Keratinocyte (primary cell): ENCODE measurements around the gene ZC3H8.

Experiments
- EZH2 ChIP-seq: IDR thresholded peaks from one replicate; pipeline ENCODE4 v1.6.1; 2012; ENCODE audit warnings: inconsistent platforms, mild to moderate bottlenecking, low read length, moderate library complexity
- TF ChIP-seq, protein P1 (sequence below), 3 experiments: IDR thresholded peaks in 1 of 3; conservative IDR thresholded peaks in 1 of 3; optimal IDR thresholded peaks in 1 of 3; 2 replicates in 2 of 3; 3 replicates in 1 of 3; pipeline versions ENCODE3 to v1.5.1; 2011; ENCODE audit warnings: low read length in 3 of 3, mild to moderate bottlenecking in 3 of 3, moderate library complexity in 2 of 3, control low read depth in 1 of 3, inconsistent platforms in 1 of 3; ENCODE audit not compliant: insufficient read depth in 2 of 3; ENCODE audit errors: extremely low read depth in 1 of 3

DNA sequence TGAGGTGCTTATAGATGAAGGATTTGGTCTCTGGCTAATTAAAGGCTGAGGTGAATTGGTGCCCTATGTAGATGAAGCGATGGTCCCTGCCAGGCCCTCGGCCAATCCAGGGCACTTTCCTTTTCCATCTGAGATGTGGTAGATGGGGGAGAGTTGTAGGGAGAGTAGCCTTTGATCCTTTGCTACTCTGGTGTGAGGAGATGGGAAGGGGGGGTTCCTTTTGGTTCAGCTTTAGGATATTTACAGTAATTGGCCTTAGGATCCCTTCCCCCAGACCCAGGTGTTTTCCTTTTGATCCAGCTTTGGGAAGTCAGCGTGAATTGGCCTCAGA is 5.4 kb upstream of the ZC3H8 start:
- TF ChIP-seq, protein P1, sequence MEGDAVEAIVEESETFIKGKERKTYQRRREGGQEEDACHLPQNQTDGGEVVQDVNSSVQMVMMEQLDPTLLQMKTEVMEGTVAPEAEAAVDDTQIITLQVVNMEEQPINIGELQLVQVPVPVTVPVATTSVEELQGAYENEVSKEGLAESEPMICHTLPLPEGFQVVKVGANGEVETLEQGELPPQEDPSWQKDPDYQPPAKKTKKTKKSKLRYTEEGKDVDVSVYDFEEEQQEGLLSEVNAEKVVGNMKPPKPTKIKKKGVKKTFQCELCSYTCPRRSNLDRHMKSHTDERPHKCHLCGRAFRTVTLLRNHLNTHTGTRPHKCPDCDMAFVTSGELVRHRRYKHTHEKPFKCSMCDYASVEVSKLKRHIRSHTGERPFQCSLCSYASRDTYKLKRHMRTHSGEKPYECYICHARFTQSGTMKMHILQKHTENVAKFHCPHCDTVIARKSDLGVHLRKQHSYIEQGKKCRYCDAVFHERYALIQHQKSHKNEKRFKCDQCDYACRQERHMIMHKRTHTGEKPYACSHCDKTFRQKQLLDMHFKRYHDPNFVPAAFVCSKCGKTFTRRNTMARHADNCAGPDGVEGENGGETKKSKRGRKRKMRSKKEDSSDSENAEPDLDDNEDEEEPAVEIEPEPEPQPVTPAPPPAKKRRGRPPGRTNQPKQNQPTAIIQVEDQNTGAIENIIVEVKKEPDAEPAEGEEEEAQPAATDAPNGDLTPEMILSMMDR (optimal IDR thresholded peaks at IDR 0.05 in 1 of 3, IDR thresholded peaks at IDR 0.05 in 1 of 3, conservative IDR thresholded peaks at IDR 0.05 in 1 of 3; ENCODE audit: extremely low read depth in 1 of 3, insufficient read depth in 2 of 3, low read length in 3 of 3), result no peak
- TF ChIP-seq EZH2, result no peak
